SIG-M5 treated with dmso at 0.1 percent for 504 hours (cell line): ENCODE data around the gene HOXA4.

Experiments
- DNase-seq: peaks from one replicate; lab custom pipeline; 2025; ENCODE audit not compliant: unreplicated experiment; lab: John Stamatoyannopoulos, UW

Gene HOXA4

DNA sequence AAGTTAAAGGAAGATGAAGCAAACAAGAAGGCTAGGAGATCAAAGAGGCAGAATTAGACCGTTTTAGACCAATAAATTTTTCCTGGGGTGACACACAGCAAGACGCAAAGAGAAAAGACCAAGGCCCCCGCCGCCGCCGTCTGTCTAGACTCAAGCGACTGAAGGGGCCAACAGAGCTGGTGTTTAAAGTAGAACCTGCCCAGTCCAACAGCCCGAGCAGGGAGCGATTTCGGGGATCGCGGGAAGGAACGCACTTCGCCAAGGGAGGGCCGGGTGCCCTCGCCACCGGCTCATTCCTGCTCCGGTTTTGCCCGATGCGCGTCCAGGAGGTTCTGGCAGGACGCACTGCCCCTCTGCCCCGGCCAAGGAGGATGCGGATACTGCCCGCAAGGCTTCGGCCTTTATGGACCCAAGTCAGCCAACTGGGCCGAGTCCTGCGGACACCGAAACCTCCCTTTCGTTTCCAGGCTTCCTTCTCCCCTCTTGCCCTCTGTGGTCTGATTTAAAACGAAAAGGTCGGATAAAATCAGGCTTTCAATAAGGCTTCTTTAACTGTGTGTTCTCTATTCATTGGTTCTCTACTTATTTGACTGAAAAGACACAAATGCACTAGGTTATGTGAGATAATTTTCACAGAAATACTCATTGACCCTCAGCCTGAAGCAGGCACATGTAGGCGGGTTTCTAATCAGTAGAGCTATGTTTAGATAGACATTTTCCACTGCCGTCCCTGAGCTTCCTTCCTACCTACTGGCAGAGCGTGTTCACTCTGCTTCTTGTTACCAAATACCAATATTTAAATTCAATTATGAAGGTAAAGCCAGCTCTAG lies 28.1 kb upstream of the HOXA4 start:
- no peak for DNase-seq

GRCh38 chr7:27157702-27158431 lies 27.3 kb upstream of the HOXA4 start:
- no peak for DNase-seq

- no peak for DNase-seq
Observed at GRCh38 chr7:27156916-27157701, 26.6 kb upstream of the HOXA4 start.

GRCh38 chr7:27156508-27156898 lies 25.9 kb upstream of the HOXA4 start, which contains the start of gene HOXA7:
Gene HOXA7 (minus strand): TSS chr7:27156675. CDS start chr7:27156545, 130 bp downstream.
- no peak for DNase-seq

DNA sequence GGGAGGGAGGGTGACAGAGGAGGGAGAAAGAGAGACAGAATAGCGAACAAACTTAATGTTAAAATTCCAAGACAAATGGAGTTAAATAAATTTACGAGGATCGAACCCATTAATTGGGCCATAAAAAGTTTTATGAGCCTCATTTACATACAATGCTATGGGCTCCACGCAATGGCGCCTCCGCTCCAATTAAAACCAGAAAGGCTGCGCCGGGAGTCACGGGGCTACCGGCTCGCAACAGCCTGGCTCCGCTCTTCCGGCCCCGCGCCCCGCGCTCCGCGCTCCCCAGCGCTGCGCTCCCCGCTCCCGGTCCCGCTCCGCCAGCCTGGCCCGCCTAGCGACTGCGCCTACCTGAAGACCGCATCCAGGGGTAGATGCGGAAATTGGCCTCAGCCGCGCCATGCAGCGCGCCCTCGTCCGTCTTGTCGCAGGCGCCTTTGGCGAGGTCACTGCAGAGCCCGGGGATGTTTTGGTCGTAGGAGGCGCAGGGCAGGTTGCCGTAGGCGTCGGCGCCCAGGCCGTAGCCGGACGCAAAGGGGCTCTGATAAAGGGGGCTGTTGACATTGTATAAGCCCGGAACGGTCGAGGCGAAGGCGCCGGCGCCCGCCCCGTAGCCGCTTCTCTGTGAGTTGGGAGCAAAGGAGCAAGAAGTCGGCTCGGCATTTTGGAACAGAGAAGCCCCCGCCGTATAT lies 25.4 kb upstream of the HOXA4 start:
- DNase-seq: no peak

- no peak for DNase-seq
Observed at GRCh38 chr7:27154901-27155815, 24.6 kb upstream of the HOXA4 start.

DNA sequence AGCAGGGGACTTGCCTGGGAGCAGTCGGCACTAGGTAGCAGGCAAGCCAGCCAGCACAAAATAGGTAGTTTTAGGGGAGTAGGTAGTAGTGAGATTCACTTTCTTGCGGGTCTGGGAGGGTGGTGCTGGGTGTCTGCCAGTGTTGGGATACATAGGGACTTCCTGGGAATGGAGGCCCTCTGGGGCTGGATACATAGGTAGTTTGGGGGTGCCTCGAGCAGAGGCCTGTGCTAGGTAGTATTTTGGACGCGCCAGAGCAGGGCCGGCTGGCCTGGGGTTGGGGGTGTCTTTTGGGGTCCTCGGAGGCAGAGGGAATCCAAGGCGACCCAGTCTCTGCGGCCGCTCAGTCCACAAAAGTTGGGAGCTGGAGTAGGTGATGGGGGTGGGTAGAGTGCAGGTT lies 23.8 kb upstream of the HOXA4 start:
- DNase-seq: no peak

DNA sequence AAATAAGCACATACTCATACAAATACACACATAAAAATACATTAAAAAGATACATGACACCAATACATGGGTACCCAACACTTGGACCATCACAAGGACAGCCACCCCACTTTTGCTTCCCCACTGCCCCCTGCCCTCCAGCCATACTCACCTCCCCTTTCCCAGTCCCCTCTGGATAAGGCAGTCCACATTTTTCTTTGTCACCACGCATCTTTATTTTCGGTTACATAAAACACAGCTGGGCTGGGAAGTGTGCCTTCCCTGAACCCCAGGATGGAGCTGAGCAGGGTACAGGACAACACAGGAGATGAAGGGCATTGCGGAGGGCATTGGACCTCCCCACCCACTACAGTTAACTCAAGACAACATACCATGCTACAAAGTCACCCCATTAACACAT lies 23.0 kb upstream of the HOXA4 start:
- DNase-seq: no peak

DNA sequence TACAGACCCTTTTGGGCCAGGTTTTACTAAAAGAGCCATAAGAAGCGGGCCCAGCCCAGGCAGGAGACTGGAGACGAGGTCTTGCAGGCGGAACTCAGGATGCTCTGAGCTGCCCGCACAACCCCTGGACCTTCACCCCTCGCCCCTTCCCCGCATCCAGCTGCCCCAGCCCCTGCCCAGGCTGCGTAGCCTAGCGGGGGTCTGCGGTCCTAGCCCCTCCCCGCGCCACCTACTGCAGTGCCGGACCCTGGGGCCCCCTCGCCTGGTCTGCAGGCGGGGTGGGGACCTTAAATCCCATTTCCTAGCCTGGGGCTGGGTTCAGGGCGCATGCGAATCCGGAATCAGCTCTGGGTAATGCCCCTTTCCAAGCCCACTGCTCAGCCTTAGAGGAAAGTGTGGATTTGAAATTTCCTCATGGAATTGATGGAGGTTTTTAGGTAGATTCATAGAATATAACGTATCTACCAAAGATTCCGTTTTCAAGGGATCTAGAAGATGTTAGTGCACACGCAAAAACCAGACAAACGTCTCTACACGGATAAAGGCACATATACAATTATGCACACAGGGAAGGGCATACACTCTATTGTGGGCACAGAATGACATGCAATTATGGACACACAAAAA lies 22.4 kb upstream of the HOXA4 start:
- no peak for DNase-seq

GRCh38 chr7:27151931-27152815 lies 21.6 kb upstream of the HOXA4 start, which contains the start of gene HOXA3:
Gene HOXA3 (minus strand): TSS chr7:27152583. CDS start chr7:27110640, 41,943 bp downstream.
- no peak for DNase-seq

GRCh38 chr7:27151341-27151930 lies 20.9 kb upstream of the HOXA4 start:
- no peak for DNase-seq

DNA sequence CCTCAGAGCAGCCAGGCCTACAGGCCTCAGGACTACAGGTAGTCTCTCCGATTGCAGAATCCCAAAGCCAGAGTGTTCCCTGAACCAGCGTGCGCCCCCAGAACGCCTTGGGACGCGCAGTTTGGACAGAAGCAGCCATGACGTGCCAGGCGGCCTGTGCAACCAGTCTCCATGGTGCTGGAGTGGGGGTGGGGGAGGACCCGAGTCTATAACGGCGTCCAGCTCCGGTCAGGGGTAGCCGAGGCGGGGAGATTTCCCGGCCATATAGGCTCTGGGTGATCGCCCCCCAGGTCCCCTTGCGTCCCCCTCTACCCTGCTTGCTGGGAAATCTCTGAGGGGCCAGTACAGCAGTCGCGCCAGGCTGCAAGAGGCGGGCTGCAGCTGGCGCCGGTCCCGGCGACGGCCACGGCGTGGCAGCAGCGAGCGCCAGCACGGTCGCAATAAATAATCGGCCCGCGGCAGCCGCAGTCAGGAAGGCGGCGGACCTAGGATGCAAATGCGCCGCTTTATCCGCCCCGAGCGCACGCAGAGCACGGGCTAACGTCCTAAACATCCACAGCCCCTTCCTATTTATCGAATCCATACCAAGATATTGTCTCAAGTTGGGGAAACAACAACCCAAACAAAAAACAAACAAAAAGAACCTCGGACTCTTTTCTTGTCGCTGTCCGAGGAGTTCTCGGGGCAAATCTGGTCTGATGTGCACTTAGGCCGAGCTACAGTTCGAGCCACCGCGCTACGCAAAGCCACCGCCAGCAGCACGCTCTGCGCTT lies 20.2 kb upstream of the HOXA4 start:
- peak; percentile 61 for DNase-seq

GRCh38 chr7:27149842-27150567 lies 19.4 kb upstream of the HOXA4 start:
- no peak for DNase-seq

- no peak for DNase-seq
Observed at GRCh38 chr7:27148756-27149641, 18.4 kb upstream of the HOXA4 start.

DNA sequence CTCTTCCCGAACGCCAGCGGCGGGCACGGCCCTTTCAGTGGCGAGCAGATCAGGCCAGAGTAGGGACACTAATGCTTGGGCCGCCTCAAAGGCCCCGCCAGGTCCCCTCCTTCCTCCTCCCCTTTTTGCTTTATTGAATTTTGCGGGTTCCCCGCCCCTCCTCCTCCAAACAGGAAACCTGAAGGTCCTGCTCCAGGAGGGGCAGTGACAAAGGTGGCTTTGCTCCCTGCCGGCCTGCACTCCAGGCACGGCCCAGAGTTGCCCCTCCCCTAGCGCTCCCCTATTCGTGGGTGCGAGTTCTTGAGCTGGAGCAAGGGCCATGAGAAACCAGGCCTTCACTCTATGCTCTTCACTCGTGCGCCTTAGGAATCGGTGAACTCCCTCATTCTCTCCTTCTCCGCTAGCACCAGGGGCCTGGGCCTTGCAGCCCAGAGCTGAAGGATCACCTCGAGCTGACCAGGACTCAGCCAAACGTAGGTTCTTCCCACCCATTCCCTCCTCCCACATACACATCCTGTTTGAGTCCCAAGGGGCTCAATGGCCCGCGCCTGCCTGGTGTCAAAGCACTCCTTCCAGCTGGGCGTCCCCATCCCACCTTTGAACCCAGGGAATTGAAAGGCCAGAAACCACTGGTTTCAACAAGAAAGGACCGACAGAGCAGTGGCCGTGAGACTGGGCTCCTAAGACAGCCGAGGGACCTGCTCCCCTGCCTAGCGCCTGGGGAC lies 17.6 kb upstream of the HOXA4 start:
- DNase-seq: no peak
